ENCODE measurements around the gene CERK.

Gene CERK

GRCh38 chr22:46723882-46724281, 14.2 kb downstream of the CERK start:
- Histone ChIP-seq H3K36me3 (ENCODE audit: control insufficient read depth, insufficient read depth, low read length) (peaks cover 9% of the 10 kb centered on the region), H3K4me3 (replicated peaks; ENCODE audit: low read depth, low read length) (no peak overlapping the region), H3K27me3 (replicated peaks; ENCODE audit: control insufficient read depth, insufficient read depth, low read length) (no peaks in the 10 kb centered on the region)
- DNase-seq (ENCODE audit: extremely low read depth, insufficient read length), result no peak
- TF ChIP-seq, protein P1, sequence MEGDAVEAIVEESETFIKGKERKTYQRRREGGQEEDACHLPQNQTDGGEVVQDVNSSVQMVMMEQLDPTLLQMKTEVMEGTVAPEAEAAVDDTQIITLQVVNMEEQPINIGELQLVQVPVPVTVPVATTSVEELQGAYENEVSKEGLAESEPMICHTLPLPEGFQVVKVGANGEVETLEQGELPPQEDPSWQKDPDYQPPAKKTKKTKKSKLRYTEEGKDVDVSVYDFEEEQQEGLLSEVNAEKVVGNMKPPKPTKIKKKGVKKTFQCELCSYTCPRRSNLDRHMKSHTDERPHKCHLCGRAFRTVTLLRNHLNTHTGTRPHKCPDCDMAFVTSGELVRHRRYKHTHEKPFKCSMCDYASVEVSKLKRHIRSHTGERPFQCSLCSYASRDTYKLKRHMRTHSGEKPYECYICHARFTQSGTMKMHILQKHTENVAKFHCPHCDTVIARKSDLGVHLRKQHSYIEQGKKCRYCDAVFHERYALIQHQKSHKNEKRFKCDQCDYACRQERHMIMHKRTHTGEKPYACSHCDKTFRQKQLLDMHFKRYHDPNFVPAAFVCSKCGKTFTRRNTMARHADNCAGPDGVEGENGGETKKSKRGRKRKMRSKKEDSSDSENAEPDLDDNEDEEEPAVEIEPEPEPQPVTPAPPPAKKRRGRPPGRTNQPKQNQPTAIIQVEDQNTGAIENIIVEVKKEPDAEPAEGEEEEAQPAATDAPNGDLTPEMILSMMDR (IDR thresholded peaks at IDR 0.05; ENCODE audit: insufficient read depth, low read length, poor library complexity, severe bottlenecking), result no peak

DNA sequence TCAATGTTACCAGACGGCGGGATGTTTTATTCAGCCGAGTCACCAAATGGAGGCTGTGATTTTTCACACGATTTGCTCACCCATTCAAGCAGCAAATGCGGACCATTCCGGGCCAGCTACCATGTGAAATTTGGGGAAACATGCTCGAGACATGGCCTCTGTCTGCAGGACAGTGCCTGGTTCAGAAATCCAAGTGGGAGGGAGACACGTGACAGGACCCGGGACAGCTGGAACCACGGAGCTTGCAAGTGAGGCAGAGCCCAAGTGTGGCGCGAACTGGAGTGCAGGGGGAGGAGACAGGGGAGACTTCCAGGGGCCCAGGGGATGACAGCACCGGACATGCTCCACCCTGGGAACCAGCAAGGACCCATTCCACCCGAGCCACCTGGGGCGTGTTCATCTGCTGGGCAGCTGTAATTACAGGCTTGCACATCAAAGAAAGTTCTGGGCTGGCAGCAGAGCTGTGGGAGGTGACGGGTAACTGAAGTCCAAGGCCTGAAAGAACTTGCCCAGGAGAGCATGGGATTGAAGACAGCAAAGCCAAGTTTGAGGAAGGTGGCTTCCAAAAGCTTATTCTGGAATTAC, 16.5 kb downstream of the CERK start:
- DNase-seq (ENCODE audit: extremely low read depth, insufficient read length), result no peak
- no peak overlapping the region for H3K4me3 ChIP-seq (replicated peaks; ENCODE audit: low read depth, low read length)
- peaks cover 12% of the 10 kb centered on the region for H3K36me3 ChIP-seq (ENCODE audit: control insufficient read depth, insufficient read depth, low read length)
- TF ChIP-seq, protein P1 (IDR thresholded peaks at IDR 0.05; ENCODE audit: insufficient read depth, low read length, poor library complexity, severe bottlenecking), result no peak
- no peaks in the 10 kb centered on the region for H3K27me3 ChIP-seq (replicated peaks; ENCODE audit: control insufficient read depth, insufficient read depth, low read length)

DNA sequence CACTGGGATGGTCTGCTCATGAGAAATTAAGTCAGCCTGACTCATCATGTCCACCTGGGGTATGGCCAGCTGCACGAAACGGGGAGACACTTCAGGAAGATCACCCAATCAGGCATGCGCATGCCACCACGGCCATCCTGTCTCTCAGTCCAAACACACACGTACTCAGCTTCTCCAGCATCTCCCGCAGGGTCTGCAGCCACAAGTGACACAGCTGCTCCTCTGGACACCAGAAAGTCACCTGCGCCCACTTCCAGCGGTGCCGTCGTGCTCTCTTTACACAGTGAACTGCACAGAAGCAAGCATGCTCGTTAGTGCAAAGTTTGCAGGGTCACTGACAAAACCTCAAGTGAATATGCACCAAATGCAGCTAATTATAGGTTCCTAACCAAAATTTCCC, 18.1 kb downstream of the CERK start:
- H3K4me3 ChIP-seq (replicated peaks; ENCODE audit: low read depth, low read length), result no peak overlapping the region
- H3K27me3 ChIP-seq (replicated peaks; ENCODE audit: control insufficient read depth, insufficient read depth, low read length), result no peaks in the 10 kb centered on the region
- peaks cover 13% of the 10 kb centered on the region for H3K36me3 ChIP-seq (ENCODE audit: control insufficient read depth, insufficient read depth, low read length)
- TF ChIP-seq, protein P1 (IDR thresholded peaks at IDR 0.05; ENCODE audit: insufficient read depth, low read length, poor library complexity, severe bottlenecking), result no peak
- DNase-seq (ENCODE audit: extremely low read depth, insufficient read length), result no peak

DNA sequence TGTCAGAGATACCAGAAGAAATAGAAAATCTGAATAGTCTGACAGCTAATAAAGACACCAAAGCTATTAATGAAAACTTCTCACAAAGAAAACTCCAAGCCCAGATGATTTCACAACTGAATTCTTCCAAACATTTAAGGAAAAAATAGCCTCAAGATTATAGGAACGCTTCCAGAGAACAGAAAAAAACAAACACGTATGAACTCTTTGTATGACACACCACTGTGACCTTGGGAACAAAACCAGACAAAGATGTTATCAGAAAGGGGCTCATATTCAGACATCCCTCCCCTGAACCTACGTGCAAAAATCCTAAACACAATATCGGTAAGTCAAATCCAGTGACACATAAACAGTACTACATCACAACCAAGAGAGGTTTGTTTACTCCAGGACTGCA, 23.5 kb downstream of the CERK start:
- DNase-seq (ENCODE audit: extremely low read depth, insufficient read length), result no peak
- TF ChIP-seq, protein P1 (IDR thresholded peaks at IDR 0.05; ENCODE audit: insufficient read depth, low read length, poor library complexity, severe bottlenecking), result no peak
- Histone ChIP-seq H3K4me3 (replicated peaks; ENCODE audit: low read depth, low read length) (no peak overlapping the region), H3K27me3 (replicated peaks; ENCODE audit: control insufficient read depth, insufficient read depth, low read length) (no peaks in the 10 kb centered on the region), H3K36me3 (ENCODE audit: control insufficient read depth, insufficient read depth, low read length) (peaks cover 14% of the 10 kb centered on the region)

- Histone ChIP-seq H3K27me3 (replicated peaks; ENCODE audit: control insufficient read depth, insufficient read depth, low read length) (no peaks in the 10 kb centered on the region), H3K36me3 (ENCODE audit: control insufficient read depth, insufficient read depth, low read length) (peaks cover 26% of the 10 kb centered on the region), H3K4me3 (replicated peaks; ENCODE audit: low read depth, low read length) (no peak overlapping the region)
- TF ChIP-seq, protein P1 (IDR thresholded peaks at IDR 0.05; ENCODE audit: insufficient read depth, low read length, poor library complexity, severe bottlenecking), result no peak
- no peak for DNase-seq (ENCODE audit: extremely low read depth, insufficient read length)
Measured at GRCh38 chr22:46712288-46712687, 25.8 kb downstream of the CERK start.

DNA sequence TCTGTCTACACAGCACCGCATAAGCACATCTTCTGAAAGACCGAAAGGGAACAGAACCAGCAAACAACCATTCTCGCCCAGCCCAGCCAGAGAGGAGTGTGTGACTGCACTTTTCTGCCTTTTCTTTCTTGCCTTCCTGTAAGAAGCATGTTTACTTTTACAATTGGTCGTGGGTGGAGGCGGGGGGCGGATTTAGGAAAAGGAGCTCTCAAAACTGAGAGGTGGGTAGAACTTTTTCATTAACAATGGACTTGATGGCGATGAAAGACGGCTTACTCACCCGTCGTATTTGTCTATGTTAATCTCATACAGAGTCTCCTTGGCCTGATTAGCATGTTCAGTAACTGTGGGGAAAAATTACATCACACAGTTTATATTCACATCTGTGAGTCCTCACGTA, 27.2 kb downstream of the CERK start:
- no peaks in the 10 kb centered on the region for H3K27me3 ChIP-seq (replicated peaks; ENCODE audit: control insufficient read depth, insufficient read depth, low read length)
- TF ChIP-seq, protein P1 (IDR thresholded peaks at IDR 0.05; ENCODE audit: insufficient read depth, low read length, poor library complexity, severe bottlenecking), result no peak
- DNase-seq (ENCODE audit: extremely low read depth, insufficient read length), result no peak
- peaks cover 30% of the 10 kb centered on the region for H3K36me3 ChIP-seq (ENCODE audit: control insufficient read depth, insufficient read depth, low read length)
- no peak overlapping the region for H3K4me3 ChIP-seq (replicated peaks; ENCODE audit: low read depth, low read length)
